Body of pancreas (tissue), 4 donors: ENCODE data around the gene CELF5.

ENCODE experiments used
- POLR2A ChIP-seq, 3 donors: fragments of 450-650 bp; IDR thresholded peaks; one replicate each; pipeline ENCODE4 v1.6.1; 2016; ENCODE audit warnings: antibody characterized with exemption in 3 of 3, mild to moderate bottlenecking in 2 of 3
- TF ChIP-seq, protein P1 (sequence below), 7 experiments: fragments of 450-650 bp in 4 of 7; fragments of 200-600 bp in 3 of 7; sonication (generic) in 3 of 7; IDR thresholded peaks; one replicate each; pipeline ENCODE4 v1.5.1; 2016 to 2019; ENCODE audit warnings: antibody characterized with exemption in 7 of 7

DNA sequence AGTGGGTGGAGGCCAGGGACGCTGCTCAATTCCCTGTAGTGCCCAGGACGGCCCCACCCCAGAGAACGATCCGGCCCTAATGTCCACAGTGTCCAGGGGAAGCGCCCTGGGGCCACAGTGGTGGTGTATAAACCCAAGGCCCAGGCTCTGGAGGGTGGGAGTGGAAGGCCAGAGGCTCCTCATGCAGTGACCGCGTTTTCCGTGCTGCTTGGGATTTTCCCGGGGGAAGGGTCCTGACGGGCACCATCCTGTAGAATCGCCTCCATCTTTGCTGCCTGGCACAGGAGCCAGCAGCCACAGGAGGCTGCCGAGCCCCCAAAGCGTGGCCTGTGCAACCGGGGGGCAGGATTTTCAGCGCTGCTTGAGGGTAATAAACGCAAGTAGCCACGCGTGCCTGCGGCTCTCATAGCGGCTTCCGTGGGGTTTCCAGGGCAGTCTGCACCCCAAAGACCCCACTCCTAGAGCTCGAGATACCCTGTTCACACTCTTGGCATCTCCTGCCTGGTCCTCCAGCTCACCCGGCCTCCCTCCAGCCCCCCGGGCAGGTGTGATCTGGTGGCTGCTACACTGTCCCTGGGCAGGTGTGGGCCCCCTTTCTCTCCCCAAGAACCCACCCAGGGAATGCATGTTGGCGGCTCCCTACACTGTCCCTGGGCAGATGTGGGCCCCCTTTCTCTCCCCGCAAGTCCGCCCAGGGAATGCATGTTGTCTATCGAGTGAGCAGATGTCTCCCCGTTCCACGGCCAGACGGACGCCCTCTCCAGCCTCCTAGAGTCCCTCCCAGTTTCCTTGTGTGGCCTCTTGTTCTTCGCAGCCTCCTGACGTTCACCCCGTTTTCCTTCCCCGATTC lies 36.6 kb upstream of the CELF5 start:
- TF ChIP-seq, protein P1, sequence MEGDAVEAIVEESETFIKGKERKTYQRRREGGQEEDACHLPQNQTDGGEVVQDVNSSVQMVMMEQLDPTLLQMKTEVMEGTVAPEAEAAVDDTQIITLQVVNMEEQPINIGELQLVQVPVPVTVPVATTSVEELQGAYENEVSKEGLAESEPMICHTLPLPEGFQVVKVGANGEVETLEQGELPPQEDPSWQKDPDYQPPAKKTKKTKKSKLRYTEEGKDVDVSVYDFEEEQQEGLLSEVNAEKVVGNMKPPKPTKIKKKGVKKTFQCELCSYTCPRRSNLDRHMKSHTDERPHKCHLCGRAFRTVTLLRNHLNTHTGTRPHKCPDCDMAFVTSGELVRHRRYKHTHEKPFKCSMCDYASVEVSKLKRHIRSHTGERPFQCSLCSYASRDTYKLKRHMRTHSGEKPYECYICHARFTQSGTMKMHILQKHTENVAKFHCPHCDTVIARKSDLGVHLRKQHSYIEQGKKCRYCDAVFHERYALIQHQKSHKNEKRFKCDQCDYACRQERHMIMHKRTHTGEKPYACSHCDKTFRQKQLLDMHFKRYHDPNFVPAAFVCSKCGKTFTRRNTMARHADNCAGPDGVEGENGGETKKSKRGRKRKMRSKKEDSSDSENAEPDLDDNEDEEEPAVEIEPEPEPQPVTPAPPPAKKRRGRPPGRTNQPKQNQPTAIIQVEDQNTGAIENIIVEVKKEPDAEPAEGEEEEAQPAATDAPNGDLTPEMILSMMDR (IDR thresholded peaks at IDR 0.05), result no peak
- no peak for TF ChIP-seq POLR2A (IDR thresholded peaks at IDR 0.05)
